ENCODE measurements around the gene TMED4. TPM values are rescaled to one million over a fixed set of nuclear protein-coding genes. Genes with fewer than 3 reads are reported as not detected.
A peak's percentile ranks its signal among the peaks of the same experiment; 100 is the strongest.

Gene TMED4
- total and polyA plus RNA-seq, 12 donors: 42.9 to 81.4 (median 67.8) TPM

GRCh38 chr7:44629829-44630522 is 47.9 kb upstream of the TMED4 start:
- intact Hi-C loops (cut with DNase I): no loop called here
- H3K27ac ChIP-seq: peak overlapping the region in 7 of 10 donors; percentile 11 to 94 (median 22)
- no peaks in the 10 kb centered on the region for H3K9me3 ChIP-seq
- no peaks in the 10 kb centered on the region for H3K27me3 ChIP-seq
- peaks cover 0 to 52% (median 14%) of the 10 kb centered on the region in 9 donors for H3K36me3 ChIP-seq
- TF ChIP-seq, protein P1, sequence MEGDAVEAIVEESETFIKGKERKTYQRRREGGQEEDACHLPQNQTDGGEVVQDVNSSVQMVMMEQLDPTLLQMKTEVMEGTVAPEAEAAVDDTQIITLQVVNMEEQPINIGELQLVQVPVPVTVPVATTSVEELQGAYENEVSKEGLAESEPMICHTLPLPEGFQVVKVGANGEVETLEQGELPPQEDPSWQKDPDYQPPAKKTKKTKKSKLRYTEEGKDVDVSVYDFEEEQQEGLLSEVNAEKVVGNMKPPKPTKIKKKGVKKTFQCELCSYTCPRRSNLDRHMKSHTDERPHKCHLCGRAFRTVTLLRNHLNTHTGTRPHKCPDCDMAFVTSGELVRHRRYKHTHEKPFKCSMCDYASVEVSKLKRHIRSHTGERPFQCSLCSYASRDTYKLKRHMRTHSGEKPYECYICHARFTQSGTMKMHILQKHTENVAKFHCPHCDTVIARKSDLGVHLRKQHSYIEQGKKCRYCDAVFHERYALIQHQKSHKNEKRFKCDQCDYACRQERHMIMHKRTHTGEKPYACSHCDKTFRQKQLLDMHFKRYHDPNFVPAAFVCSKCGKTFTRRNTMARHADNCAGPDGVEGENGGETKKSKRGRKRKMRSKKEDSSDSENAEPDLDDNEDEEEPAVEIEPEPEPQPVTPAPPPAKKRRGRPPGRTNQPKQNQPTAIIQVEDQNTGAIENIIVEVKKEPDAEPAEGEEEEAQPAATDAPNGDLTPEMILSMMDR (IDR thresholded peaks at IDR 0.05): no peak
- no peak for DNase-seq
- H3K4me1 ChIP-seq: peaks cover 0 to 95% (median 66%) of the 10 kb centered on the region in 9 donors
- WGBS, 2 donors: 66 to 69% methylated on average over 13 of the region's 13 CpGs
- no peak overlapping the region for H3K4me3 ChIP-seq
- no peak for ATAC-seq

GRCh38 chr7:44626620-44627019 is 44.6 kb upstream of the TMED4 start:
- Histone ChIP-seq H3K27me3 (no peaks in the 10 kb centered on the region), H3K9me3 (no peaks in the 10 kb centered on the region), H3K4me3 (no peak overlapping the region), H3K36me3 (peaks cover 0 to 61% (median 14%) of the 10 kb centered on the region in 9 donors), H3K27ac (peak overlapping the region in 1 of 10 donors; percentile 0), H3K4me1 (peaks cover 7 to 91% (median 69%) of the 10 kb centered on the region in 9 donors)
- 51 to 53% methylated on average over 4 of the region's 4 CpGs for WGBS, 2 donors
- intact Hi-C loops (cut with DNase I): no loop called here
- DNase-seq (no peak), ATAC-seq (peak in 1 of 8 donors; percentile 7)
- TF ChIP-seq, protein P1 (IDR thresholded peaks at IDR 0.05): no peak

DNA sequence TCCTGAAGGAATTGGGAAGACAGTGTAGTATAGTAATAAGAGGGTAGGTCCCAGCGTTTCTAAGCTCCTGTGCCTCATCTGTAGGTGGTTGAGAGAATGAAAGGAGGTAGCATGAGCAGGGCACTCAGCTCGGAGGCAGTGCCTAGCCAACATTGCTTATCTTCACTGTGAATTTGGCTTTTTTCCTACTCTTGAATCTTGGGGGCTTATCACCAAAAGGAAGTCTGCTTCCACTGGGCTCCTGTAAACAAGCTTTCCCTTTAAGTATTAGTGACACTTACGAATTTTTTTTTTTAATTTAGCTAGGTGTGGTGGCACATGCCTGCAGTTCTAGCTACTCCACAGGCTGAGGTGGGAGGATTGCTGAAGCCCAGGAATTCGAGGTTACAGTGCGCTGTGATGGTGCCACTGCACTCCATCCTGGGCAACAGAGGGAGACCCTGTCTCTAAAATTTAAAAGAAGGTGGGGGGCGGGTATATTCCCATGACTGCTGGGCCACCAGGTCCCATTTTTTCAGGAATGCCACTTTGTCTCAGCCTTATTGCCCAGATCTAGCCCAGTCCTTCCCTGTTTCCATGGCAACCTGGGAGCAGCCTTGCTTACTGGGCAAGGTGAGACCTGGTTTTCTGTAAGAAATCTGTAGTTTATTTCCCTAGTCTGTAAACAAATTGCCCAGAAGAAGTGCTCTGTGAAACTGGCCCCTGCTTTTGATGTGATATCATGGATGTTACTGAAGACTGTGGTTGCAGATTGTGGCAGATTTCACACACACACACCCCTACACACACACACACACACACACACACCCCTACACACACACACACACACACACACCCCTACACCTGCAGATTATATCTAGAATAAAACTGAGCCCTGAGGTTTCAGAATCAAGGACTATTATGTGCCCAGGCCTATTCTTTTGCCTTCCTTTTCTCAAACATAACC is 43.8 kb upstream of the TMED4 start:
- ATAC-seq (no peak), DNase-seq (no peak)
- Histone ChIP-seq H3K9me3 (no peaks in the 10 kb centered on the region), H3K27me3 (no peaks in the 10 kb centered on the region), H3K27ac (peak overlapping the region in 4 of 10 donors; percentile 14 to 77 (median 34)), H3K4me1 (peaks cover 7 to 91% (median 68%) of the 10 kb centered on the region in 9 donors), H3K36me3 (peaks cover 0 to 56% (median 14%) of the 10 kb centered on the region in 9 donors), H3K4me3 (no peak overlapping the region)
- intact Hi-C loops (cut with DNase I): no loop called here
- TF ChIP-seq, protein P1 (IDR thresholded peaks at IDR 0.05): no peak
- WGBS, 2 donors: 58 to 65% methylated on average over 6 of the region's 6 CpGs

- Histone ChIP-seq H3K27ac (peak overlapping the region in 5 of 10 donors; percentile 0 to 77 (median 52)), H3K4me3 (no peak overlapping the region), H3K9me3 (no peaks in the 10 kb centered on the region), H3K4me1 (peaks cover 7 to 94% (median 69%) of the 10 kb centered on the region in 9 donors), H3K27me3 (no peaks in the 10 kb centered on the region), H3K36me3 (peaks cover 0 to 48% (median 14%) of the 10 kb centered on the region in 9 donors)
- TF ChIP-seq, protein P1 (IDR thresholded peaks at IDR 0.05): no peak
- peak in 1 of 8 donors; percentile 6 for ATAC-seq
- WGBS, 2 donors: 79 to 80% methylated on average over 9 of the region's 9 CpGs
- intact Hi-C loops (cut with DNase I): no loop called here
- DNase-seq: no peak
These were observed 42.3 kb upstream of the TMED4 start for GRCh38 chr7:44624318-44624717.
